Measurements from ENCODE around the gene UBE2B. TPM values are rescaled to one million over a fixed set of nuclear protein-coding genes. Genes with fewer than 3 reads are reported as not detected.
"Not testable (repeated sequence)": the region's sequence is repeated elsewhere in the genome, so short reads cannot be mapped to it uniquely, and the experiment has no call there.

Gene UBE2B
- total and polyA plus RNA-seq, 9 donors = 27.2 to 175 (median 154) TPM

DNA sequence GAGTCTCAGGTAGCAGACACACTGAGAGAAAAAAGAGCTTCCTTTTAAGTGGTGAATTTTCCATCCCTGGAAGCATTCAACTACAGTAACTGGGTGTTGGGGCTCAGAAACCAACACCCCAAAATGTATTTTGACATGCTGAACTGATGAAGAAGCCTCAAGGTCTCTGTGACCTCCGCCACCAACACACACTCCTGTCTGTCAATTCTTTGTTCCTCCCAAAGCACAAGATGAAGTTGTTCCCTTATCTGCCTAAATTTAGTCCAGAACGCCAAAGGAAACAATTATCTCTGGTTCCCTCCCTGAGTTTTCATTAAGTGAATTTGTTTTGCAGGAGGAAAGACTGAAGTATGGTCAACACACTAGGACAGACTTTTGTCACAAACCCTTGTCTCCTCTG lies 41.7 kb downstream of the UBE2B start:
- Histone ChIP-seq H3K4me1 (ENCODE audit: control insufficient read depth, insufficient read depth, low read length) (peaks cover 12% of the 10 kb centered on the region), H3K36me3 (ENCODE audit: control insufficient read depth, insufficient read depth, low read length) (peaks cover 4% of the 10 kb centered on the region), H3K9me3 (replicated peaks; ENCODE audit: control insufficient read depth, low read depth, low read length) (no peaks in the 10 kb centered on the region), H3K4me3 (ENCODE audit: low read length) (no peak overlapping the region), H3K27ac (ENCODE audit: low read length) (no peak overlapping the region), H3K27me3 (ENCODE audit: control insufficient read depth, insufficient read depth, low read length) (no peaks in the 10 kb centered on the region)
- no CpG with 5 or more reads among the region's 2 CpGs for WGBS (ENCODE audit: insufficient coverage)
- no peak for DNase-seq

DNA sequence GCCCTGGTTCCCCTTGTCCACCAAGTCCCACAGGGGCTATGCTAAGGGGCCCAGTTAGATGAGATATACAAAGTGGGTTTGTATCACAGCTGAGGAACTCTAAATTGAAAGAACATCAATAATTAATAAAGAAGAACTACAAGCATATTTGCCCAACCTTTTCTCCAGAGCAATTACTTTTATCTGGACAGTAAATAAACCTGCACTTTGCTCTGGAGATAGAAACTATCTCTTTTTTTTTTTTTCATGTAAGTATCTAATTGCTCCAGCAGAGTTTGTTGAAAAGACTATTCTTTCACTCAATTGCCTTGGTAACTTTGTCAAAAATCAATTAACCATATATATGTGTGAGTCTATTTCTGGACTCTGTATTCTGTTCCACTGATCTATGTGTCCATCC lies 46.3 kb downstream of the UBE2B start:
- Histone ChIP-seq H3K27me3 (ENCODE audit: control insufficient read depth, insufficient read depth, low read length) (no peaks in the 10 kb centered on the region), H3K4me1 (ENCODE audit: control insufficient read depth, insufficient read depth, low read length) (no peaks in the 10 kb centered on the region), H3K36me3 (ENCODE audit: control insufficient read depth, insufficient read depth, low read length) (no peaks in the 10 kb centered on the region), H3K27ac (ENCODE audit: low read length) (no peak overlapping the region), H3K9me3 (replicated peaks; ENCODE audit: control insufficient read depth, low read depth, low read length) (peaks cover 4% of the 10 kb centered on the region), H3K4me3 (ENCODE audit: low read length) (no peak overlapping the region)
- no peak for DNase-seq

DNA sequence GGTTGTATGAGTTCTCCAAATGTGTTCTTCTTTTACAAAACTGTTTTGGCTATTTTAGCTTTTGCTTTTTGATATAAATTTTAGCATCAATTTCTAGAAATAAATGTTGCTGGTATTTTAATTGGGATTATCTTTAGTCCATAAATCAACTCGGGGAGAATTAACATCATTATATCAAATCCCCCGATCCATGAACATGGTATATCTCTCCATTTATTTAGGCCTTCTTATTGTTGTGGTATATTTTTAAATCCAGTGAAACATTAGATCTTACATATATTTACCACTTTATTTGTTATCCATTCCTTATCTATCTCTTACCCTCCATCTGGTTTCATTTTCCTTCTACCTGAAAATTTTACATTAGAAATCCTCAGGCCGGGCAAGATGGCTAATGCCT lies 47.6 kb downstream of the UBE2B start:
- H3K27ac ChIP-seq (ENCODE audit: low read length) = no peak overlapping the region
- H3K36me3 ChIP-seq (ENCODE audit: control insufficient read depth, insufficient read depth, low read length) = no peaks in the 10 kb centered on the region
- no peak overlapping the region for H3K4me3 ChIP-seq (ENCODE audit: low read length)
- H3K4me1 ChIP-seq (ENCODE audit: control insufficient read depth, insufficient read depth, low read length) = no peaks in the 10 kb centered on the region
- peaks cover 4% of the 10 kb centered on the region for H3K9me3 ChIP-seq (replicated peaks; ENCODE audit: control insufficient read depth, low read depth, low read length)
- WGBS (ENCODE audit: insufficient coverage) = no CpG with 5 or more reads among the region's 3 CpGs
- no peaks in the 10 kb centered on the region for H3K27me3 ChIP-seq (ENCODE audit: control insufficient read depth, insufficient read depth, low read length)
- no peak for DNase-seq

DNA sequence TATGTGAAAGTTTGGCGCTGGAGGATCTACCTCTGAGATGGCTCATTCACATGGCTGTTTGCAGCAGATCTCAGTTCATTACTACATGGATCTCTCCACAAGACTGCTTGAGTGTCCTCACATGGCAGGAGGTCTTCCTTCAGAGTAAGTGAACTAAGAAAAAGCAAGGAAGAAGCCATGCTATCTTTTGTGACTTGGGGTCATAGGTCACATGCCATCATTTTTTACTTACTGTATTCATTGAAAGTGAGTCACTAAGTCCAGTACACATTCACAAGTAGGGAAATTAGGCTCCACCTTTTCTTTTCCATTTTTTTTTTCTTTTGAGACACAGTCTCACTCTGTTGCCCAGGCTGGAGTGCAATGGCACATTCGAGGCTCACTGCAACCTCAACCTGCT lies 49.0 kb downstream of the UBE2B start:
- DNase-seq = no peak
- Histone ChIP-seq H3K36me3 (ENCODE audit: control insufficient read depth, insufficient read depth, low read length) (no peaks in the 10 kb centered on the region), H3K4me1 (ENCODE audit: control insufficient read depth, insufficient read depth, low read length) (no peaks in the 10 kb centered on the region), H3K4me3 (ENCODE audit: low read length) (no peak overlapping the region), H3K27ac (ENCODE audit: low read length) (no peak overlapping the region), H3K9me3 (replicated peaks; ENCODE audit: control insufficient read depth, low read depth, low read length) (peaks cover 4% of the 10 kb centered on the region), H3K27me3 (ENCODE audit: control insufficient read depth, insufficient read depth, low read length) (no peaks in the 10 kb centered on the region)
- WGBS (ENCODE audit: insufficient coverage) = 64% methylated on average over 1 of the region's 2 CpGs

DNA sequence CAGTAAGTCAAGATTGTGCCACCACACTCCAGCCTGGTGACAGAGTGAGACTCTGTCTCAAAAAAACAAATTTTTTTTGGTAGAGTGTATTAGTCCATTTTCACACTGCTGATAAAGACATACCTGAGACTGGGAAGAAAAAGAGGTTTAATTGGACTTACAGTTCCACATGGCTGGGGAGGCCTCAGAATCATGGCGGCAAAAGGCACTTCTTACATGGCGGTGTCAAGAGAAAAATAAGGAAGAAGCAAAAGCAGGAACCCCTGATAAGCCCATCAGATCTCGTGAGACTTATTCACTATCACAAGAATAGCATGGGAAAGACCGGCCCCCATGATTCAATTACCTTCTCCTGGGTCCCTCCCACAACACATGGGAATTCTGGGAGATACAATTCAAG lies 49.7 kb downstream of the UBE2B start:
- not testable (repeated sequence) for DNase-seq; H3K27me3 ChIP-seq (ENCODE audit: control insufficient read depth, insufficient read depth, low read length); H3K4me1 ChIP-seq (ENCODE audit: control insufficient read depth, insufficient read depth, low read length); H3K4me3 ChIP-seq (ENCODE audit: low read length); H3K9me3 ChIP-seq (replicated peaks; ENCODE audit: control insufficient read depth, low read depth, low read length); H3K36me3 ChIP-seq (ENCODE audit: control insufficient read depth, insufficient read depth, low read length); H3K27ac ChIP-seq (ENCODE audit: low read length)
- 80% methylated on average over 1 of the region's 4 CpGs for WGBS (ENCODE audit: insufficient coverage)

DNA sequence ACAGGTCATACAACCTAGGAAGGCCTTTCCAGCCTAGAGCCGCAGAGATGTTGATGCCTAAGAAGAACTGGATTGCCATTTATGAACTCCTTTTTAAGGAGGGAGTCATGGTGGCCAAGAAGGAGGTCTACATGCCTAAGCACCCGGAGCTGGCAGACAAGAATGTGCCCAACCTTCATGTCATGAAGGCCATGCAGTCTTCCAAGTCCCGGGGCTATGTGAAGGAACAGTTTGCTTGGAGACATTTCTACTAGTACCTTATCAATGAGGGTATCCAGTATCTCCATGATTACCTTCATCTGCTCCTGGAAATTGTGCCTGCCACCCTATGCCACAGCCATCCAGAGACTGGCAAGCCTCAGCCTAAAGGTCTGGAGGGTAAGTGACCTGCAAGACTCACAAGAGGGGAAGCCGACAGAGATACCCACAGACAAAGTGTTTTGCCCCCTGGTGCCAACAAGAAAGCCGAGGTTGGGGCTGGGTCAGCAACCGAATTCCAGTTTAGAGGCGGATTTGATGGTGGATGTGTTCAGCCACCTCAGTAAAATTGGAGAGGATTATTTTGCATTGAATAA lies 51.5 kb downstream of the UBE2B start:
- Histone ChIP-seq H3K27me3 (ENCODE audit: control insufficient read depth, insufficient read depth, low read length) (peaks cover 9% of the 10 kb centered on the region), H3K9me3 (replicated peaks; ENCODE audit: control insufficient read depth, low read depth, low read length) (peaks cover 4% of the 10 kb centered on the region), H3K4me1 (ENCODE audit: control insufficient read depth, insufficient read depth, low read length) (no peaks in the 10 kb centered on the region), H3K4me3 (ENCODE audit: low read length) (no peak overlapping the region), H3K27ac (ENCODE audit: low read length) (no peak overlapping the region), H3K36me3 (ENCODE audit: control insufficient read depth, insufficient read depth, low read length) (no peaks in the 10 kb centered on the region)
- WGBS (ENCODE audit: insufficient coverage) = 83% methylated on average over 1 of the region's 7 CpGs
- no peak for DNase-seq

DNA sequence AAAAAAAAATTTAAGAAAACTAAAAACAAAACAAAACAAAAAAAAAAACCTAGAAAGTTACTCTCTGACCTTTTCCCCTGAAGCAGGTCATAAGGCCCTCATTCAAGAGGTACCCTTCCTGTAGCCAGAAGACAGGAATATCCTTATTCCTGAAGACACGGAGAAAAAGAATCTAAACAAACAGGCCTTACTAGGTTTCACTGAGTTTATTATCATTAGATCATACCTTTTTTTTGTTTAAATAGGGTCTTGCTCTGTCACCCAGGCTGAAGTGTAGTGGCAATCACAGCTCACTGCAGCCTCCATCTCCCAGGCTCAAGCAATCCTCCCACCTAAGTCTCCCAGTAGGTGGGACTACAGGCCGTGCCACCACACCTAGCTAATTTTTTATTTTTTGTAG lies 52.0 kb downstream of the UBE2B start:
- Histone ChIP-seq H3K36me3 (ENCODE audit: control insufficient read depth, insufficient read depth, low read length) (no peaks in the 10 kb centered on the region), H3K4me1 (ENCODE audit: control insufficient read depth, insufficient read depth, low read length) (no peaks in the 10 kb centered on the region), H3K27me3 (ENCODE audit: control insufficient read depth, insufficient read depth, low read length) (peaks cover 9% of the 10 kb centered on the region), H3K27ac (ENCODE audit: low read length) (no peak overlapping the region), H3K9me3 (replicated peaks; ENCODE audit: control insufficient read depth, low read depth, low read length) (peaks cover 4% of the 10 kb centered on the region), H3K4me3 (ENCODE audit: low read length) (no peak overlapping the region)
- no peak for DNase-seq
- 100% methylated on average over 1 of the region's 2 CpGs for WGBS (ENCODE audit: insufficient coverage)

DNA sequence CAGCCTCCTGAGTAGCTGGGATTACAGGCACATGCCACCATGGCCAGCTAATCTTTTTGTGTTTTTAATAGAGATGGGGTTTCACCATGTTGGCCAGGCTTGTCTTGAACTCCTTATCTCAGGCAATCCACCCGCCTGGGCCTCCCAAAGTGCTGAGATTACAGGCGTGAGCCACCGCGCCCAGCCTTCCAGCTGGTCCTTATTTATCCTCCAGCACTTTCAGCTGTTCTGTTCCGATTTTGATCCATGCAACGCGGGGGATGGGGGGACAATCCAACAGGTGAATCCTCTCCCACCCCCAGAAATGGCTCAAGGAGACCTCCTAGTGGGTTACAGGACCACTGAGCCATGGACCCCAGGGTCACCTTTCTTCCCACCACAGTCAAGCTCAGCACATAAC lies 55.0 kb downstream of the UBE2B start:
- WGBS (ENCODE audit: insufficient coverage) = 60% methylated on average over 2 of the region's 7 CpGs
- Histone ChIP-seq H3K9me3 (replicated peaks; ENCODE audit: control insufficient read depth, low read depth, low read length) (no peaks in the 10 kb centered on the region), H3K27ac (ENCODE audit: low read length) (no peak overlapping the region), H3K36me3 (ENCODE audit: control insufficient read depth, insufficient read depth, low read length) (no peaks in the 10 kb centered on the region), H3K27me3 (ENCODE audit: control insufficient read depth, insufficient read depth, low read length) (peaks cover 13% of the 10 kb centered on the region), H3K4me1 (ENCODE audit: control insufficient read depth, insufficient read depth, low read length) (no peaks in the 10 kb centered on the region), H3K4me3 (ENCODE audit: low read length) (no peak overlapping the region)
- DNase-seq = no peak

DNA sequence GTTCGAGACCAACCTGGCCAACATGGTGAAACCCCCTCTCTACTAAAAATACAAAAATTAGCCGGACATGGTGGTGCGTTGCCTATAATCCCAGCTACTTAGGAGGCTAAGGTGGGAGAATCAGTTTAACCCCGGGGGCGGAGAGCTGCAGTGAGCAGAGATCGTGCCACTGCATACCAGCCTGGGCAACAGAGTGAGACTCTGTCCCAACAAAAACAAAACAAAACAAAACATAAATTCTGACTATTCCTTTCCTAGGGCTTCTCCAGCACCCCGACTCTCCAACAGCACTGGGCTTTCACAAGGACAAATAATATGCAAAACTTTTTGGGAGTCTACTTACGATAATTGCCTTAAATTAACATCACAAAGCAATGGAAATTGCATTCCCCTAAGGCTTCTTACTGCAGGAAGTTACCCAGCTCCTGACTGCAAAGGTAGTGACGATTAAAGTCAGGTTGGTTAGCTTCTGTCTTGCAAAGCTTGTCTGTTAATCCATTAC lies 56.2 kb downstream of the UBE2B start:
- peaks cover 15% of the 10 kb centered on the region for H3K27me3 ChIP-seq (ENCODE audit: control insufficient read depth, insufficient read depth, low read length)
- no peak overlapping the region for H3K27ac ChIP-seq (ENCODE audit: low read length)
- no peaks in the 10 kb centered on the region for H3K4me1 ChIP-seq (ENCODE audit: control insufficient read depth, insufficient read depth, low read length)
- DNase-seq = no peak
- no peaks in the 10 kb centered on the region for H3K9me3 ChIP-seq (replicated peaks; ENCODE audit: control insufficient read depth, low read depth, low read length)
- H3K36me3 ChIP-seq (ENCODE audit: control insufficient read depth, insufficient read depth, low read length) = no peaks in the 10 kb centered on the region
- H3K4me3 ChIP-seq (ENCODE audit: low read length) = no peak overlapping the region
- 47% methylated on average over 2 of the region's 9 CpGs for WGBS (ENCODE audit: insufficient coverage)

DNA sequence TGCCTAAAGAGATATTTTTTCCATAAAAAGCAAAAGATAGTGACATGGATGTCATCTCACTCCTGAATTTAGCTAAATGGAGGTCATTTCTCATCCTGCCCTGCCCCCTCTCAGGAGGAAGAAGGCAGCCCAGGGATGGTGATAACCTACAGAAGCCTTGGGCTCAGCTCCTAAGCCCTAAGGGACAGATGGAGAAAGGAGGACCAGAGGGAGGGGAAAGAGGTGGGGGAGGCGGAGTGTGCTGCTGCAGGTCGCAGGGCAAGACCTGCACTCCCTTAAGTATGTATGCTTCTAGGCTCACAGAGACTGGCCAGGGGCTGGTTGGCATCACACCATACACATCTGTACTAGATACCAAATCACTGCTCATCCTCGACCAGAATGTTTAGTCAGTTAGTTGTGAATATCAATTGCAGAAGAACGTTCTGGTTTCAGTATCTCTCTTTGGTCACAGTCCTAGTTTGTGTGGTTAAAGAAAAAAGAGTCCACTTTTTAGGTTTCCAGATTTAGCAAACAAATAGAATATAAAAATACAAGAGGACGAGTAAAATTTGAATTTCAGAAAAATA lies 58.7 kb downstream of the UBE2B start:
- Histone ChIP-seq H3K27ac (ENCODE audit: low read length) (no peak overlapping the region), H3K27me3 (ENCODE audit: control insufficient read depth, insufficient read depth, low read length) (peaks cover 17% of the 10 kb centered on the region), H3K4me3 (ENCODE audit: low read length) (no peak overlapping the region), H3K9me3 (replicated peaks; ENCODE audit: control insufficient read depth, low read depth, low read length) (no peaks in the 10 kb centered on the region), H3K36me3 (ENCODE audit: control insufficient read depth, insufficient read depth, low read length) (no peaks in the 10 kb centered on the region), H3K4me1 (ENCODE audit: control insufficient read depth, insufficient read depth, low read length) (no peaks in the 10 kb centered on the region)
- no peak for DNase-seq
- no CpG with 5 or more reads among the region's 5 CpGs for WGBS (ENCODE audit: insufficient coverage)

DNA sequence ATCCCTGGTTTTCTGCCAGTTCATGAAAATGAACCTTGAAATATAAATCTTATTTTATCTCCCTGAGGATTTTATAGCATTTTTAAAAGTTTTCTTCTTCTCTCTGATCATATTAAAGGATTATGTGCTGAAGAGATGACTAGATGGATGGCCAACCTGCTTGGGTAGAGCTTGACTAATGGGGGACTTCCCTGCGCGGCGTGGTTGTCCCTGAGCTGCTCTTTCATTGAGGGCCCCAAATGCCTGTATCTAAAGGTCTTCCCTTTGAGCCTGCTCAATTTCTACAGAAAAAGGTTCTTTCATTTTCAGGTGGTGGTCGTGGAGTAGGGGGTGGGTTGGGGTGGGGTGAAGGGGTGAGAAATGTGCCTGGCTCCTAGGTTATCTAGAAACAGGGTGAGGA lies 60.8 kb downstream of the UBE2B start:
- Histone ChIP-seq H3K9me3 (replicated peaks; ENCODE audit: control insufficient read depth, low read depth, low read length) (no peaks in the 10 kb centered on the region), H3K27ac (ENCODE audit: low read length) (no peak overlapping the region), H3K4me3 (ENCODE audit: low read length) (no peak overlapping the region), H3K36me3 (ENCODE audit: control insufficient read depth, insufficient read depth, low read length) (no peaks in the 10 kb centered on the region), H3K4me1 (ENCODE audit: control insufficient read depth, insufficient read depth, low read length) (peaks cover 10% of the 10 kb centered on the region), H3K27me3 (ENCODE audit: control insufficient read depth, insufficient read depth, low read length) (peaks cover 13% of the 10 kb centered on the region)
- no peak for DNase-seq
- WGBS (ENCODE audit: insufficient coverage) = 96% methylated on average over 3 of the region's 4 CpGs

All from muscle of leg (tissue), 11 donors.